ENCODE results near the gene PAK2. TPM values are rescaled to one million over a fixed set of nuclear protein-coding genes. Genes with fewer than 3 reads are reported as not detected.
"Not testable (repeated sequence)": the region's sequence is repeated elsewhere in the genome, so short reads cannot be mapped to it uniquely, and the experiment has no call there.

PAK2 gene
- total RNA-seq, 4 donors from 2014 or later, result 43.3 to 75.6 (median 49.8) TPM

DNA sequence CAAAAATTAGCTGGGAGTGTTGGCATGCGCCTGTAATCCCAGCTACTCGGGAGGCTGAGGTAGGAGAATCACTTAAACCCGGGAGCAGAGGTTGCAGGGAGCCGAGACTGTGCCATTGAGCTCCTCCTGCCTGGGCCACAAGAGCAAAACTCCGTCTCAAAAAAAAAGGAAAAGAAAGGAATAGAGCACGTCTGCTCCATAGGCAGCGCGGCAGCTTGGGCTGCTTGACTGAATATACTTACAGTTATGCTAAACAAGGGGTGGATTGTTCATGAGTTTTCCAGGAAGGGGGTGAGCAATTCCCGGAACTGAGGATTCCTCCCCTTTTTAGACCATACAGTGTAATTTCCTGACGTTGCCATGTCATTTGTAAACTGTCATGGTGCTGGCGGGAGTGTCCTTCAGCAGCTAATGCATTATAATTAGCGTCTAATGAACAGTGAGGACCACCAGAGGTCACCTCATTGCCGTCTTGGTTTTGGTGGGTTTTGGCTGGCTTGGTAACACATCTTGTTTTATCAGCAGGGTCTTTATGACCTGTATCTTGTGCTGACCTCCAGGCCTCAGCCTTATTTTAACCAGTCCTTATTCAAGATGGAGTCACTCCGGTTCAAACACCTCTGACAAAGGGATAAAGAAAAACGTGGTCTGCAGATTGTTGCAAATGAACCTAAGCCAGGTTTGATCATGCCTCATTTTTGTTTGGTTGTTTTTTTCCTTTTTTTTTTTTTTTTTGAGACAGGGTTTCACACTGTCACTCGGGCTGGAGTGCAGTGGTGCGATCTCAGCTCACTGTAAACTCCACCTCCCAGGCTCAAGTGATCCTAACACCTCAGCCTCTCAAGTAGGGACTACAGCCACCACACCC is 103.1 kb downstream of the PAK2 start:
- Histone ChIP-seq H3K27ac (peak overlapping the region in 3 of 4 donors; percentile 31 to 70 (median 69)), H3K4me1 (no peaks in the 10 kb centered on the region), H3K9me3 (no peaks in the 10 kb centered on the region), H3K36me3 (no peaks in the 10 kb centered on the region), H3K4me3 (peak overlapping the region in 1 of 4 donors; percentile 23), H3K27me3 (no peaks in the 10 kb centered on the region)
- TF ChIP-seq POLR2A (IDR thresholded peaks at IDR 0.05) (no peak), CTCF (IDR thresholded peaks at IDR 0.05) (no peak), EP300 (IDR thresholded peaks at IDR 0.05) (peak in 1 of 2 donors; percentile 31)
- WGBS, 2 donors, result 55 to 62% methylated on average over 17 of the region's 17 CpGs
- DNase-seq (ENCODE audit: low spot score in 2 of 2), result no peak

GRCh38 chr3:196843435-196844110 is 103.9 kb downstream of the PAK2 start:
- Histone ChIP-seq H3K4me3 (no peak overlapping the region), H3K27ac (peak overlapping the region in 2 of 4 donors; percentile 69 to 70), H3K9me3 (no peaks in the 10 kb centered on the region), H3K36me3 (no peaks in the 10 kb centered on the region), H3K4me1 (no peaks in the 10 kb centered on the region), H3K27me3 (no peaks in the 10 kb centered on the region)
- no peak for DNase-seq (ENCODE audit: low spot score in 2 of 2)
- whole genome bisulfite sequencing, 2 donors, result 83 to 87% methylated on average over 9 of the region's 9 CpGs
- TF ChIP-seq POLR2A (IDR thresholded peaks at IDR 0.05) (no peak), CTCF (IDR thresholded peaks at IDR 0.05) (no peak), EP300 (IDR thresholded peaks at IDR 0.05) (no peak)

GRCh38 chr3:196844235-196845219 is 104.9 kb downstream of the PAK2 start:
- H3K27ac ChIP-seq; H3K27me3 ChIP-seq; H3K36me3 ChIP-seq; H3K9me3 ChIP-seq; DNase-seq (ENCODE audit: low spot score in 2 of 2); H3K4me3 ChIP-seq; H3K4me1 ChIP-seq: not testable (repeated sequence)
- WGBS, 2 donors, result 89 to 90% methylated on average over 19 to 21 of the region's 22 CpGs

- H3K4me3 ChIP-seq; H3K27me3 ChIP-seq; H3K36me3 ChIP-seq; H3K9me3 ChIP-seq; H3K4me1 ChIP-seq; H3K27ac ChIP-seq; DNase-seq (ENCODE audit: low spot score in 2 of 2): not testable (repeated sequence)
- WGBS, 2 donors, result 83 to 94% methylated on average over 4 of the region's 4 CpGs
Observed at GRCh38 chr3:196848375-196848774, 108.7 kb downstream of the PAK2 start.

DNA sequence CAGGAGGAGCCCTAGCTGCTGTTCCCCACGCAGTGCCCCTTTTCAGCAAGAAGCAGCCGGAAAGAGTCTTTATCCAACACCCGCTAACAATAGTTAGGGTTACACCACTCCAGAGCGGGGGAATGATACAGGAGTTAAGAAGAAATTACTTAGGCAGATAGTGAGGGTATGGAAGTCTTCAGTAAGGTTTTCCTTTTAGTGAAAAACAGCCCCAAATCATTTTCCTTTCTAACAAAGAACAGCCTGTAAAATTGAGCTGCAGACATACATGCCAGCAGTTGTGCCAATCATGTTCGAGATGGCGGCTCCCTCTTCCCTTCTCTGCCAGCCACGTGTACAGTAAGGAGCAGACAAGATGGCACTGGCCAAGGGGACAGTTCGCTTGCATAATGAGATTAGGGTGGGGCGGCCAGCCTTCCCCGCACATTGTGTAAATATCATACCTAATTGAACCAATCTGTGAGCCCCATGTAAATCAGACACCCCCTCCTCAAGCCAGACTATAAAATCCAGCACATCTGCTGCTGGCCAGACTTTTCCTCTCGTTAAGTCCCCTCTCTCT is 109.6 kb downstream of the PAK2 start:
- Histone ChIP-seq H3K4me1 (no peaks in the 10 kb centered on the region), H3K27ac (no peak overlapping the region), H3K4me3 (no peak overlapping the region), H3K9me3 (no peaks in the 10 kb centered on the region), H3K36me3 (no peaks in the 10 kb centered on the region), H3K27me3 (no peaks in the 10 kb centered on the region)
- no peak for DNase-seq (ENCODE audit: low spot score in 2 of 2)
- TF ChIP-seq EP300 (IDR thresholded peaks at IDR 0.05) (no peak), POLR2A (IDR thresholded peaks at IDR 0.05) (no peak), CTCF (IDR thresholded peaks at IDR 0.05) (no peak)
- 71 to 82% methylated on average over 11 of the region's 11 CpGs for WGBS, 2 donors

GRCh38 chr3:196863000-196863399 is 123.3 kb downstream of the PAK2 start:
- not testable (repeated sequence) for DNase-seq (ENCODE audit: low spot score in 2 of 2); H3K4me1 ChIP-seq; H3K4me3 ChIP-seq; H3K27me3 ChIP-seq; H3K27ac ChIP-seq; H3K36me3 ChIP-seq; H3K9me3 ChIP-seq
- WGBS, 2 donors, result 93 to 96% methylated on average over 8 of the region's 8 CpGs

All from tibial nerve (tissue), 4 donors.